BE2C (cell line): ENCODE measurements around the gene HIVEP2.

Experiments
- DNase-seq: peaks from one replicate; pipeline ENCODE4 v3.0.0-alpha.2; 2020
- H3K27me3 ChIP-seq: fragments of 250-450 bp; sonication (Bioruptor Pico); 2 replicates; pipeline ENCODE4 v1.5.1; 2020; ENCODE audit warnings: mild to moderate bottlenecking
- H3K36me3 ChIP-seq: fragments of 250-450 bp; sonication (Bioruptor Pico); 2 replicates; pipeline ENCODE4 v1.5.1; 2020; ENCODE audit warnings: mild to moderate bottlenecking
- H3K4me1 ChIP-seq: fragments of 250-450 bp; sonication (Bioruptor Pico); 2 replicates; pipeline ENCODE4 v1.5.1; 2020
- H3K4me3 ChIP-seq: 2 replicates; pipeline ENCODE4 v1.5.1; 2011; ENCODE audit warnings: low read depth, low read length
- H3K9me3 ChIP-seq: fragments of 250-450 bp; sonication (Bioruptor Pico); 2 replicates; pipeline ENCODE4 v1.5.1; 2020
- TF ChIP-seq, protein P1 (sequence below): IDR thresholded peaks from 2 replicates; pipeline ENCODE4 v1.5.1; 2012; ENCODE audit warnings: mild to moderate bottlenecking, low read depth, low read length

The HIVEP2 gene

DNA sequence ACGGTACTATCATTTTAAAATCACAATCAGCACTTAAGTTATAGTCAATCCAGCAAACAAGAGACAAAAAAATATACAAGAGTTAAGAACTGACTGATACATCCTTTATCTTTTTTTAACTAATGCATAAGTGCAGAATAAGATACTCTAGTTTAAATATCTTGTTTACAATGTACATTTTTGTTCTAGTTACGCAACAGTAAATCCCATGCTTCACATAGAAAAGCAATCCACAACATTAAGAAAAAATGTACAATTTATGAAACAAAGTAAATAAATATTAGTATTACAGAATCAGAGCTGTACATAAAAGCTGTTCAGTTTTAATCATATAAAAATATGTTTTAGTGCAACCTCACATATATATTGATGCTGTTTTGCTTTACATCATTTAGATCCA lies 192.6 kb downstream of the HIVEP2 start:
- no peak for DNase-seq
- H3K9me3 ChIP-seq: no peaks in the 10 kb centered on the region
- no peaks in the 10 kb centered on the region for H3K4me1 ChIP-seq
- TF ChIP-seq, protein P1, sequence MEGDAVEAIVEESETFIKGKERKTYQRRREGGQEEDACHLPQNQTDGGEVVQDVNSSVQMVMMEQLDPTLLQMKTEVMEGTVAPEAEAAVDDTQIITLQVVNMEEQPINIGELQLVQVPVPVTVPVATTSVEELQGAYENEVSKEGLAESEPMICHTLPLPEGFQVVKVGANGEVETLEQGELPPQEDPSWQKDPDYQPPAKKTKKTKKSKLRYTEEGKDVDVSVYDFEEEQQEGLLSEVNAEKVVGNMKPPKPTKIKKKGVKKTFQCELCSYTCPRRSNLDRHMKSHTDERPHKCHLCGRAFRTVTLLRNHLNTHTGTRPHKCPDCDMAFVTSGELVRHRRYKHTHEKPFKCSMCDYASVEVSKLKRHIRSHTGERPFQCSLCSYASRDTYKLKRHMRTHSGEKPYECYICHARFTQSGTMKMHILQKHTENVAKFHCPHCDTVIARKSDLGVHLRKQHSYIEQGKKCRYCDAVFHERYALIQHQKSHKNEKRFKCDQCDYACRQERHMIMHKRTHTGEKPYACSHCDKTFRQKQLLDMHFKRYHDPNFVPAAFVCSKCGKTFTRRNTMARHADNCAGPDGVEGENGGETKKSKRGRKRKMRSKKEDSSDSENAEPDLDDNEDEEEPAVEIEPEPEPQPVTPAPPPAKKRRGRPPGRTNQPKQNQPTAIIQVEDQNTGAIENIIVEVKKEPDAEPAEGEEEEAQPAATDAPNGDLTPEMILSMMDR: no peak
- no peaks in the 10 kb centered on the region for H3K36me3 ChIP-seq
- no peaks in the 10 kb centered on the region for H3K27me3 ChIP-seq
- no peak overlapping the region for H3K4me3 ChIP-seq

DNA sequence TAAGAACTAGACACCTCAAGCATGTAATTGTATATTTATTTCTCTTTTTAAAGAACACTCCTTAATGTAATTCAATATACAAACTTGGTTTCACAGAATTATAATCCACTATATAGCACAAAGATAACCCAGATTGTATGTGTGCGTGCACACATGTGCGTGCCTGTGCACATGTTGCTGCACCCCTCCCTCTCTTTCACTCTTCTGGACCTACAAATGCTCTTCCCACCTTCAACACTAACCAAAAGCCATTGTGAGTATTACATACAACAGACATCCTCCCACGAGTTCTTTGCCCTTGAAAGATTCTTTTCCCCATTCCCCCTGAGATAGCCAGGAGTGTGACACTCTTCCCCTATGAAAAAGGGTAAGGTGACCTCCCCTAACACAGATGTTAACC lies 193.5 kb downstream of the HIVEP2 start:
- H3K4me3 ChIP-seq: no peak overlapping the region
- no peaks in the 10 kb centered on the region for H3K36me3 ChIP-seq
- no peak for DNase-seq
- no peaks in the 10 kb centered on the region for H3K4me1 ChIP-seq
- H3K9me3 ChIP-seq: no peaks in the 10 kb centered on the region
- H3K27me3 ChIP-seq: no peaks in the 10 kb centered on the region
- TF ChIP-seq, protein P1: no peak

DNA sequence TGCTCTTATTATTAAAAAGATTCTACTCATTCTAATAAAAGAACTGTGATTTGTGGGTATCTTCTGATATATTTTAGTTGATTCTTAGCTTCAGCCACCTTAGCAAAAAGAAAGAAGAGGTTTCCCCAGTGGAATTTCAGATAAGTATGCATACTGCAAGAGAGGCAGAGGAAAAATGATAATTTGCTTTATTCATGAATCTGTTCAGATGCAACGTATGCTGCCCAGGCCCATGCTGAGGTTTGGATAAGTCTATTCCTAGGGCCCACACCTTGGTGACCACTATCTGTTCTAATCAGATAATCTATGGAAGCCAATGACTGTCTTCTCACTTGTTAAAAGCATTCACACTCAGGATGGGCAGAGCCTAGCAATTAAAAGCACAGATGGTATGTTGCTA lies 194.0 kb downstream of the HIVEP2 start:
- DNase-seq: no peak
- Histone ChIP-seq H3K4me1 (no peaks in the 10 kb centered on the region), H3K9me3 (no peaks in the 10 kb centered on the region), H3K36me3 (no peaks in the 10 kb centered on the region), H3K27me3 (no peaks in the 10 kb centered on the region), H3K4me3 (no peak overlapping the region)
- TF ChIP-seq, protein P1: no peak

DNA sequence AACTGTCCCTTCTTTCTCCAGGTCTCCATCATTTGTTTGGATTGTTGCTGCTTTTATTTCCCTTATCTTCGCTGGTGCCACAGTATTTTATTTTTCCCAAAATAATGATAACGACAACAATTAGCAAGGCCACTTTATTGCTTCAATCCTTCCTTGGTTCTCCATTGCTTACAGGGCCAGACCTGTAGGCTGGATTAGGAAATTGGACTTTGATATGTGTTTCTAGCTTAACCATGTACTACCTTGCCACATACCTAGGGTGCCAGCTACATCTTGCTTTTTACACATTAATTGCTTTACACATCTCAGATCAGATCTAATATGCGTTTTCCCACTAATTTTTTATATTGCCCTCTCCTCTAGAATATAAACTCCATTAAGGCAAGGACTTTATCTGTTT lies 195.4 kb downstream of the HIVEP2 start:
- TF ChIP-seq, protein P1: no peak
- no peak overlapping the region for H3K4me3 ChIP-seq
- no peaks in the 10 kb centered on the region for H3K4me1 ChIP-seq
- no peaks in the 10 kb centered on the region for H3K9me3 ChIP-seq
- no peaks in the 10 kb centered on the region for H3K36me3 ChIP-seq
- H3K27me3 ChIP-seq: no peaks in the 10 kb centered on the region
- DNase-seq: no peak

DNA sequence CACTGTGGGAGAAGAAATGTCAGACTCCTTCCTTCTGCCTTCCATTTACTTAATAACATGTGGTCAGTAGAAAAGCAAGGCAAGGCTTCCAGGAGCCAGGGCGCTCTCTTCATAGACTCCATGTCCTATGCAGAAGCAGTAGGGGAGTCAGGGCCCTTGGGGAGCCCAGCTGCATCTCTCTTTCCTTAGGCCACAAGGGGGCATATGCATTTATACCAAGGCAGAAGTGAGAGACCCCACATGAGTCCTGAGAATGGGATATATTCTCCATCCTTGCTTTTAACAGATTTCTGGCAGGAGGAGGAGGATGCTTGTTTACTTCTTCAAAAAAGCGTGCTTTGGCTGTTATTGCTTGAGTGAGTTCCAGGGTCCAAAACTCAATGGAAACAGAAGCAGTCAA lies 198.5 kb downstream of the HIVEP2 start:
- H3K4me1 ChIP-seq: no peaks in the 10 kb centered on the region
- no peaks in the 10 kb centered on the region for H3K9me3 ChIP-seq
- H3K36me3 ChIP-seq: no peaks in the 10 kb centered on the region
- H3K4me3 ChIP-seq: no peak overlapping the region
- H3K27me3 ChIP-seq: no peaks in the 10 kb centered on the region
- TF ChIP-seq, protein P1: peak; percentile 50
- peak; percentile 15 for DNase-seq

DNA sequence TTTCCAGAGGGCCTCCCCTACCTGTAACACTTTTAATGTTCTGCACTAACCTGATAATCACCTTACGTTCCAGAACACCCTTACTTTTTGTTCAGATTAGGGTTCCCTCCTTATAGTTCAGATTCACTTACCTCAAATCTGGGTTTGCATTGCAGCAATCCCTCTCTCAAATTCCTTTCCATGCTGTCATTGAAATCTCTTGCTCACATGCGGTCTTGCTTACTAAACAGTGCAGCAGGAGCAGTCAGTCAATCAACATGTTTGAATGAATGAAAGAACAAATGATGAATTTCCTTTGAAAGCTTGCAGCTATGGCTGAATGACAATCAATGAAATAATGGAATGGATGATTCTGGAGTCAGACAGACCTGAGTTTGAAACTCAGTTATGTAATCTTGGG lies 200.1 kb downstream of the HIVEP2 start:
- TF ChIP-seq, protein P1: no peak
- Histone ChIP-seq H3K36me3 (no peaks in the 10 kb centered on the region), H3K4me1 (no peaks in the 10 kb centered on the region), H3K27me3 (no peaks in the 10 kb centered on the region), H3K9me3 (no peaks in the 10 kb centered on the region), H3K4me3 (no peak overlapping the region)
- no peak for DNase-seq
